GM18909 (cell line): ENCODE data around the gene CRACR2B.

Experiments
- ATAC-seq: cut with Tn5 transposase; IDR thresholded peaks from one replicate; pipeline ENCODE4 v1.9.1; 2021; ENCODE audit warnings: mild to moderate bottlenecking; ENCODE audit not compliant: unreplicated experiment, poor library complexity

Gene CRACR2B

DNA sequence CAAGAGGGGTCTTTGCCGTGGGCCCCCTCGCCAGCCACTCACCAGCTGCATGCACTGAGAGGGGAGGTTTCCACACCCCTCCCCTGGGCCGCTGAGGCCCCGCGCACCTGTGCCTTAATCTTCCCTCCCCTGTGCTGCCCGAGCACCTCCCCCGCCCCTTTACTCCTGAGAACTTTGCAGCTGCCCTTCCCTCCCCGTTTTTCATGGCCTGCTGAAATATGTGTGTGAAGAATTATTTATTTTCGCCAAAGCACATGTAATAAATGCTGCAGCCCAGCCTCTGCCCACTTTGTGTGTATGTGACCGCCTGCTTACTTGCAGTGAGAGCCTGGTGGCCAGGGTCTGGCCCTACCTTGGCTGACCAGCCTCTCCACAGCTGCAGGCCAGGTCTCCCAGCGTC is 2.8 kb upstream of the CRACR2B start:
- no peak for ATAC-seq

DNA sequence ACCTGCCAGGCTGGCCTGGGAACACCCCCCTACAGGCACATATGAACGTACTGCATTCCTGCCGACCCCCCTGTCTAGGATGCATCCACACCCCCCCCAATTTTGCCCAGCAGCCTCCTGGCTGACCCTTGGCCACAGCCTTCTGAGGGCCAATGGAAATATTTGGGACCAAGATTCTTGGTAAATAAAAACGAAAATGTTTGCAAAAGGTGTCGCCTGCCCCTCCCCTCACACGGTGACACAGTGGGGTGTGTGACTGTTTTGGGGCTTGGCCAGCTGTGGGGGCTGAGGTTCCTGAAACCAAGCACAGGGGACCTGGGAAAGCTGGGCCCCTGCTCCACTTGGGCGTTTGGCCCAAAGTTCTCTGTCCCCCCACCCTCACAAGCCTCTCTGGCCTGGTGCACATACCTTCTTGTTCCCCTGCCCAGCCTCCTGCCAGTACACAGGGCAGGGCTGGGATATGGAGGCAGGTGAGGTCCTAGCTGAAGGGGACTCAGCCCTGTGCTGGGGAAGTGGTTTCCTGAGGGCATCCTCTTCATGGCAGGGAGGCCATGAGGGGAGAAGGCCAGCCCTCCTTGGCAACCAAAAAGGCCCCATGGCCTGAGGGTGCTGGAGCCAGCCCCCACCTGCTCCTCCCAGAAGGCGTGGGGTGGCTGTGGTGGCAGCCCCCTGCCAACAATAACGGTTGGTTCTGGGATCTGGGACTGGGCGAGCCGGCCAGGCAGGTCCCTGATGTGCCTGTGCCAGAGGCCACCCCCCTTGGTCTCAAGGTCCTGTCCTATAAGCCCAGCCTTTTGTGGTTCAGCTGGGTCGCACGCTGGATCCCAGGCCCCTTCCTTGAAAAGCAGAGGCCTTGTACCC is 2.1 kb upstream of the CRACR2B start:
- no peak for ATAC-seq

DNA sequence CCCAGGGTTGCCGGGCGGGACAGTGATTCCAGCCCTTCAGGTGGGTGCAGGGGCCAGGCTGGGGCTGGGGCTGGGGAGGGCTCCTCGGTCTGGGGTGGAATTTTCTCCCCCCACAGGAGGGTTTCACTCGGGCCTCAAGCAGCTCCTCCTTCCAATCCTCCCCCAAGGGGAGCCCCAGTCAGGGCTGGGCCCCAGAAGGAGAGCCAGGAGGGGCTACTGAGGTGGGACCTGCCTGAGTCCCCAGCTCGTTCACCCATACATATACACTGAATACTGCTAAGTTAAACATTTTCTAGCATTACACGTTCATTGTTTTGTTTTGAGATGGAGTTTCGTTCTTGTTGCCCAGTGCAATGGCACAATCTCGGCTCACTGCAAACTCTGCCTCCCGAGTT is 1.5 kb upstream of the CRACR2B start:
- no peak for ATAC-seq

DNA sequence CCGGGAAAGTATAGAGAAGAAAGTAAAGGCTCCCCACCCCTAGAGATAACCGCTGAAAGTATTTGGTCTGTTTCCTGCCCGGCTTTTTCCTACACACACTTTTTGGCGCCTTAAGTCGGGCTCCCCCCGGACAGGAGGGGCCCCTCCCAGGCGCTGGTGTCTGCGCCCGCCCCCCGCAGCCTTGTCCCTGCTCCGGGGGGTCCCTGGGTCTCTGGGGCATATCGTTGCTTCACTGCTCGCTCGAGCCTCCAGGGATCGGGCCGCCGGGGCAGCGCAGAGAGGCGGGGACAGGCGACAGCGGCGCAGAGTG is 928 bp upstream of the CRACR2B start:
- ATAC-seq: no peak

DNA sequence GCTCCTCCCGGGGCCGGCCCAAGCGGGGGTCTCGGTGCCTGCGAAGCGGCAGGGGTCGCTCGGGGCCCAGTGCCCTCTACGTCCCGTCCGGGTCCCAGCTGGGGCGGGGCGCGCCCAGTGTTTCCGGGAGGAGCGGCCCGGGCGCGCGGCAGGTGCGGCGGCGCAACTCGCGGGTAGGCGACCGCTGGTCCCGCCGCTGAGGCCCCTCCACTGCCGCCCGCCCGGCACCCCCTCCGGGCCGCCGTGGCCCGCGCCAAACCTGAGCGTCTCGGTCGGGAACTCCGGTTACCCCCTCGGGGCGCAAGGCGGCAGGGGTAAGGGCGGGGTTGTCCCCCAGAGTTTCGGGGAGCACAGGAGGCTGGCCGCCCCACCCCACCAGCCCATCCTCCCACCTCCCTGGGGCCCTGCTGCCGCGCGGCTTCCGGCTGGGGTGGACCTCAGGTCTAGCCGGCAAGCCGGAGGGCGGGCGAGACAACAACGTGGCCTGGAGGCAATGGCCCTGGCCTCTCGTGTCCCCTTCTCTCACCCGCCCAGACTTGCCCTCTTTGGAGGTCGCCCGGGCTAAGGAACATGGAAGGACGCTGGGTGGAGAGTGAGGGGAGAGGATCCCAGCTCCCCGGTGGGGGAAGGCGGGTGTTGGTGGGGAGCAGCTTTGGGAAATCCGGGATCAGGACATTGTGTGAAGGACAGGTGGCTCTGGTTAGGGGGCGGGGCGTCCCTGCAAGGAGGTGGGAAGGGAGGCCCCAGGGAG is 398 bp upstream of the CRACR2B start:
- no peak for ATAC-seq

DNA sequence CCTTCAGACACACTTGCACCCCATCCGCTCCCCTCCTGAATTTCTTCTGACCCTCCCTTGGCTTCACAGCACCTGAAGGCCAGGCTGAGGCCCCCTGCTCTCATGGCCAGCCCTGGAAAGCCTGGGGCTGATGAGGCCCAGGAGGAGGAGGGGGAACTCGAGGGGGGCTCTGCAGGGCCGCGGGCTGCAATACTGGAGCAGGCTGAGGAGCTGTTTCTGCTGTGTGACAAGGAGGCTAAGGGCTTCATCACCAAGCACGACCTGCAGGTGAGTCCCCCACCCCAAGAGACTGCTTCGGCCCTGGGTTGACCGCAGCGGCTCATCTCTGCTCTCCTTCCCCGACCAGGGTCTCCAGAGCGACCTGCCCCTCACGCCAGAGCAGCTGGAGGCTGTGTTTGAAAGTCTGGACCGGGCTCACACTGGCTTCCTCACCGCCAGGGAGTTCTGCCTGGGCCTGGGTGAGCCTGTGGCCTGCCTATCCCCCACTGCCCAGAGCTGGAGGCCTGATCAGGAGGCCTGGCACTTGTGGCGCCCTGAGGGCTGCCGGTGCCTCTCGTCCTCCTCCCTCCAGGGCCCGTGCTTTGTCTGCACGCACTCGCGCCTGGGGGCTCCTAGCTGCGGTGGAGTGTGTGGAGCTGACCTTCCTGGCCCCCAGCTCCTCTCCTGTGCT is 922 bp downstream of the CRACR2B start:
- no peak for ATAC-seq

DNA sequence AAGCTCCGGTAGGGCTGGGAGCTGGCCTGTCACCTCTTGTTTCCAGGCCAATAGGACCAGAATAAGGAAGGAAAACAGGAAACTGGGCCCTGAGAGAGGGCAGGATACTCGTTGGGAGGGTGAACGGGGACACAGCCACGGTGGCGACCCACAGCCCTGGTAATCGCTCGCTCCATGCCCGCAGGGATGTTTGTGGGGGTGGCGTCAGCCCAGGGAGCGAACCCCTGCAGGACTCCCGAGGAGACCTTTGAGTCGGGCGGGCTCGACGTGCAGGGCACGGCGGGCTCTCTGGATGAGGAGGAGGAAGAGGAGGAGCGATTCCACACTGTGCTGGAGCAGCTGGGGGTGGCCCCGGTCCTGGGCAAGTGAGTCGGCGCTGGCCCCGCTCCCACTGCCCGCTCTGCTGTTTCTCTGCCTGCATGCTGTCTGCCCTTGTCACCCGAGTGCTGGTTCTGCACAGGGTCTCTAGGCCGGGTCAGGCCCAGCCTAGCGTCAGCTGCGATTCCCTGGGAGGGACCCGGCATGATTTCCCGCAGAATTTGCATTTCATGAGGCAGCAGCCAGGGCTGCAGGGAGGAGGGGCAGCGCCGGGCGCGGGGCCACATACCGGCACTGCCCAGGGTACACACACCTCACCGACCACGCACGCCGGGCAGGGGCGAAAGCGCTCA is 1.6 kb downstream of the CRACR2B start:
- no peak for ATAC-seq

DNA sequence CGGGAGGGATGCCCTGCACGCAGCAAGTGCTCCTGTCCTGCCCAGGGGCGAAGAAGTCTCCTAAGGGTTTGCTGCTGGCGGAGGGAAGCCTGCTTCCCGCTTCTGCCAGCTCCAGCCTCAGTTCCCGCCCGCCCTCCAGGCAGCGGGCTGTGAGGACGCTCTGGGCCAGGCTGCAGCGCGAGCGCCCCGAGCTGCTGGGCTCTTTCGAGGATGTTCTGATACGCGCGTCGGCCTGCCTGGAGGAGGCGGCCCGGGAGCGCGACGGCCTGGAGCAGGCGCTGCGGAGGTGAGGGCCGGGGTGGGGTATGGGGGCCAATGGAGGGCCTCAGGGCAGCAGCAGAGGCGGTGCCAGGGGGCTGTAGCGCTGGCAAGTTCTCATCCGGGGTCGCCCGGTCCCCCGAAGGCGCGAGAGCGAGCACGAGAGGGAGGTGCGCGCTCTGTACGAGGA is 2.2 kb downstream of the CRACR2B start:
- ATAC-seq: no peak

DNA sequence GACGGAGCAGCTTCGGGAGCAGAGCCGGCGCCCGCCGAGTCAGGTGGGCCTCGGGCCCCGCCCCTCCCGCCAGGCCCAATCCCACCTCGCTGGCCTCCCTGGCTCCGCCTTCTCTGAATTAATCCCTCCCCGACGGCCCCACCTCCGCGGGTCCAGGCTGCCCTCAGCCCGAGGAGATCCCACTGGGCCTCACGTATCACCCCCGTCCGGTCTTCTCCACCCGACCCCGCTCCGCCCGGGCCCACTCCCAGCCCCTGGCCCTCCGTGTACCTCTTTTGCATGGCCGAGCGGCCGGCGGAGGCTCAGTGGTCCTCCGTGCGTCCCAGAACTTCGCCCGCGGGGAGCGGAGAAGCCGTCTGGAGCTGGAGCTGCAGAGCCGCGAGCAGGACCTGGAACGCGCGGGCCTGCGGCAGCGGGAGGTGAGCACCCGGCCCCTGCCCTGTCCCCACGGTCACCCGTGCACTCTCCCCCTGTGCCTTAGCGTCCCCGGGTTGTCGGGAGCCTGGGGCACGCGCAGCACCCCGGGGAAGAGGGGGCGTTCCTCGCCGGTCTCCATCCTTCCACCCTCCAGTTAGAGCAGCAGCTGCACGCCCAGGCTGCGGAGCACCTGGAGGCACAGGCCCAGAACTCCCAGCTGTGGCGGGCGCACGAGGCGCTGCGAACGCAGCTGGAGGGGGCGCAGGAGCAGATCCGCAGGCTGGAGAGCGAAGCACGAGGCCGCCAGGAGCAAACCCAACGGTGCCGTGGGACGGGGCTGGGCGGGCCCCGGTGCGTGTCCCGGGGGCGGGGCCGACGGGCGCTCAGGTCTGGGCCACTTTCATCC is 2.8 kb downstream of the CRACR2B start:
- no peak for ATAC-seq

DNA sequence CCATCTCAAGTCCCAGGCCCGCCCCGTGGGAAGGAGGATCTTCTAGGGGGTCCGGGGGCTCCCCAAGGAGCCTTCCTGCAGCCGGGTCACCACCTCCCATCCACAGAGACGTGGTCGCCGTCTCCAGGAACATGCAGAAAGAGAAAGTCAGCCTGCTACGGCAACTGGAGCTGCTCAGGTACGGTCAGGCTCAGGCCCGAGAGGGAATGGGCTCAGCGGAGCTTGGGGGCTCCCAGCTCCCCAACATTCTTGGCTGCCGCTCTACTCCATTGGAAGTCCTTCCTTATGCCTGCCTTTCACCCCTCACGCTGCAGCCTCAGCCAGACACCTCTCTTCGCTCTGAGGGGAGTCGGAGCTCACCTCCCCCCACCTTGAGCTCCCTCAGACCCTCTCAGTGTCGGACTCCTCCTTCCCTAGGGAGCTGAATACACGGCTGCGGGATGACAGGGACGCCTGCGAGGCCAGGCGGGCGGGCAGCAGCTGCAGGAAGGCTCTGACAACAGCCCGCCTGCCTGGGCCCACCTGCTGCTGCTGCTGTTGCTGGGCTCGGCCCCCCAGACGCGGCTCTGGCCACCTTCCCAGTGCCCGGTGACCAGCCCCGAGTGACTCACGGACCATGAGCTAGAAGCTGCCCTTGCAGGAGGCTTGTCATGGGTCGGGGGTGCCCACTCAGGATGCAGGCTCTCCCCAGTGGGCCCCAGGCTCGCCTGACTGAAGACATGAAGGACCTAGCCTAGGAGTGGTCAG is 3.6 kb downstream of the CRACR2B start:
- no peak for ATAC-seq

DNA sequence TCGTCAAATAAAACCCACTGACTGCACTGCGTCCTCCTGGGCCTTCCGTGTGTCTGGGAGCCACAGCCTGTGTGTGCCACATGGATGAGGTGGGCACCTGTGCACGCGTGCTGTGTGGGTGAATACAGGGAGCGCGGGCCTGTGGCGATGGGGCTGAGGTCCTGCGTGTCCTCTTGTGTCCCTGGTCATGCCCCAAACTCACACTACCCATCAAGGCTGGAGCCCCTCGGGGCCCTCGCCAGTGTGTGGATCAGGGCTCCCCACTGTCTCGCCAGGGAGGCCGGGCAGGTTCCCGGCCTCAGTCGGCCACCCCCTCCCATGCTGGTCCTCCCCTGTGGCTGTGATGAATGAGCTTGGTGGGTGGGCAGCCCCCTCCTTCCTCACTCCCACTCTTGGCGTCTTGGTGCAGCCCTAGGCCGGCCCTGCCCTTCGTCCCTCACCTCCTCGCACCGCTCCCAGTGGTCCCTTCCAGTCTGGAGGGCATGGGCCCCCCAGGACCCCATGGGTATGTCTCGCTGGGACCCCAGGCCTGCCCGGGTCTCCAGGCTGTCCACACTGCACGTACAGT is 4.3 kb downstream of the CRACR2B start:
- no peak for ATAC-seq

DNA sequence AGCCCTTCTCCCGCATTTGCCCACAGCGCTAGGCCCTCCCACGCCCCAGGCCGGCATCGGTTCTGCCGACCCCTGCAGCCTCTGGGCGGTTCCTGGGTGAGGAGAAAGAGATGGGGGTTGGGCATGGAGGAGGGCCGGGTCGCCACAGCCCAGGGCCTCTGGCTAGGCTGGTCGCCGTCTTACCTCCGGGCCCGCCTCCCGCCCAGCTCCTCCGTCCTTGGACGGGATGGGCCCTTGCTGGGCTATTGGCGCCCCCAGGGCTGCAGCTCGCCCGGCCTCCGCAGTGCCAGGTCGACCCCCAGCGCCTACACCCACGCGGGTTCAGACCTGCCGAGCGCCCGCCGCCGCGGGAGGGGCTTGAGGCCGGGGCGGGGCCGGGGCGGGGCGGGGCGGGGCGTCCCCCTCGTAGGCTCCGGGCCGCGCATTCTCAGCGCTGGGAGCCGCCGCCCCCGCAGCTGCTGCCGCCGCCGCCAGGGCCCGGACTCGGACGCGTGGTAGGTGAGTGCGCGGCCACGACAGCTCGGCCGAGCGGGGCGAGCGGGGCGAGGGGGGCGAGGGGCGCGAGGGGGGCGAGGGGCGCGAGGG is 4.9 kb downstream of the CRACR2B start, which contains the start of gene CD151:
Gene CD151, plus strand, starts transcription at position 424 of the 585 bp plus-strand sequence. CDS start 3,118 bp downstream, outside the sequence.
- ATAC-seq: no peak

DNA sequence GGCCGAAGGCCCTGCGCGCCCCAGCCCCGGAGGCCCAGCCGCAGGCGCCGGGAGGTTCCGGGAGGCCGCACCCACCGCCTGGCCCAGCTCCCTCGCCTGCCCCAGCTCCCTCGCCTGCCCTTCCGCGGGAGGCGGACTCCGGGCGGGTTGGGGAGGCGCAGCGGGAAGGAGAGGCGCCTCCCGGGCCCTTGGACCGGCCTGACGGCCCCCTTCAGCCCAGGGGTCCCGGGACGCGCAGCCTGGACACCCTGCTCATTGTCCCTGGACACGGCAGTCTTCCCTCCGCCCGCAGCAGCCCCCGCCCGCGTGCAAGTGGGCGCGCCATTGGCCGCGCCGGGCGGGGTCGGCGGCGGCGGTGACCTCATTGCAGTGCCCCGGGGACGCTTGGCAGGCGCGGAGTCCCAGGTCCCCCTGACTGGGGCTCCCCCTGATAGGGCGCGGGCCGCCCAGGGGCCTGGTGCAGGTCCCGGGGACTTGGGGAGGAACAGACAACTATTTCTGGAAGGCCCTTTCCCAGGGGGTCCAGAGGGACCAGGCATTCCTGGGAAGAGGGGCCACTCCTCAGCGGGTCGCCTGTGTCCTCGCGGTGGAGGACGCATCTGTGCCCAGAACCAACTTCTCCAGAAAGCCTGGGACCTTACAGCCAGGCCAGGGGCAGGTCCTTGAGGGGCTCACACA is 5.5 kb downstream of the CRACR2B start:
- ATAC-seq: no peak

DNA sequence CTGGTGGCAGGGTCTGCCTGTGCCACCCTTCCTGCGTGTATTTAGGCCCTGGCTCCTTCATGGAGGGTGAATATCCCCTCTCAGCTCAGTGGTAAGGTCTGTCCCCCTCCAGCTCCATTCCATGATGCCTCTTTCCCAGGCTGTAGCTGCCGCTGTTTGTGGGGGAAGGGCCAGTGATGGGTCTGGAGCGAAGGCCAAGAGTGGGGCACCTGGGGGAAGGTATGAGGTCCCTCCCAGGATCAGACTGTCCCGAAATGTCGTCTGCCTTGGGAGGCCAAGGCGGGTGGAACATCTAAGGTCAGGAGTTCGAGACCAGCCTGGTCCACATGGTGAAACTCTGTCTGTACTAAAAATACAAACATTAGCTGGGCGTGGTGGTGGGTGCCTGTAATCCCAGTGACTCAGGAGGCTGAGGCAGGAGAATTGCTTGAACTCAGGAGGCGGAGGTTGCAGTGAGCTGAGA is 6.2 kb downstream of the CRACR2B start:
- ATAC-seq: no peak

DNA sequence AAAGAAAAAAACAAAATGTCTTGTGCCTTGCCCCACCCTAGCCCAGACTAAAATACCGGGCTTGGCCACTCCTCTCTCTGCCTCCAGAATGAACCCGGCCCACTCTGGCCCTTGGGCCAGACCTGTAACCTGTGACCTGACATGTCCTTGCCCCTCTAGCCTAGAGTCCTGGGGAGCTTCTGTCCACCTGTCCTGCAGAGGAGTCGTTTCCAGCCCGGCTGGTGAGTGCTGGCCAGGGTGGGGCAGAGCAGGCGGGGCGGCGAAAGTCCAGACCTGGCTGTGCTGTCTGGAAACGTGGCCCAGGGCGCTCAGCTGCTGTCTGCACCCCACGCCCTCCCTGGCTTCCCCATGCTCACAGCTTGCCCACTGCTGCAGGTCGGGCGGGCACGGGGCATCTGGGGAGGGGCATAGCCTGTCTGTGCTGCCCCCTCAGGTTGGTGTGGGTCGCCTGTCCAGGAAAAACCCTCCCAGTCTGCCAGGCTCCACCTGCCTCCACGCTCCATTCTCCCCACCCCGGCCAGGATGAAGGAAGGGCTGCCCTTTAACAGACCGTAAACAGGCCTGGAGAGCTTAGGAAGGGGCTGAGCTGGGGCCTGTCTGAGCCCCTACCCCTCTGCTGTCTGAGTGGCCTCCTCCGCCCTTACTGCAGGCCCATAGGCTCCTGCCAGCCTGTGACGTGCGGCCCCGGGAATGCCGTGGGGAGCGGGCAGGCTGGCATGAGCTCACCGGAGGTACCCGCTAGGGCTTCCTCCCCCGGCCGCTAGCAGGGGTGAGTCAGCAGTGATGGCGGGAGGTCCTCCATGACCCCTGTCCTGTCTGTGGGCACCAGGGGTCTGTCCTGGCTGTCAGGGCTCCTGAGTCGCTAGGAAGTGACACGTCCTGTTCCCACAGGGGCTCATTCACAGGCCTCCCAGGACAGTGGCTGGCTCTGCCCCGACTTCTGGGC is 6.9 kb downstream of the CRACR2B start:
- no peak for ATAC-seq

DNA sequence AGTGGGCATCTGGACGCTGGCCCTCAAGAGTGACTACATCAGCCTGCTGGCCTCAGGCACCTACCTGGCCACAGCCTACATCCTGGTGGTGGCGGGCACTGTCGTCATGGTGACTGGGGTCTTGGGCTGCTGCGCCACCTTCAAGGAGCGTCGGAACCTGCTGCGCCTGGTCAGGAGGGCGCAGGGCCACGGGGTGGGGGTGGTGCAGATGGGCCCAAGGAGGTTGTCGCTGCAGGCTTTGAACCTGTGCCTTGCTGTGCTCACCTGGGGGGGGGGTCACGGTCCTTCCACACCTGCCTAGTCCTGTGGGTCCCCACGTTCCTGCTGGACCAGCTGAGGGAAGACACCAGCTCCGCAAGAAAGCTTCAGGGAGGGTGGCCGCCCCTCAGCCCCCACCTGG is 8.6 kb downstream of the CRACR2B start:
- no peak for ATAC-seq

DNA sequence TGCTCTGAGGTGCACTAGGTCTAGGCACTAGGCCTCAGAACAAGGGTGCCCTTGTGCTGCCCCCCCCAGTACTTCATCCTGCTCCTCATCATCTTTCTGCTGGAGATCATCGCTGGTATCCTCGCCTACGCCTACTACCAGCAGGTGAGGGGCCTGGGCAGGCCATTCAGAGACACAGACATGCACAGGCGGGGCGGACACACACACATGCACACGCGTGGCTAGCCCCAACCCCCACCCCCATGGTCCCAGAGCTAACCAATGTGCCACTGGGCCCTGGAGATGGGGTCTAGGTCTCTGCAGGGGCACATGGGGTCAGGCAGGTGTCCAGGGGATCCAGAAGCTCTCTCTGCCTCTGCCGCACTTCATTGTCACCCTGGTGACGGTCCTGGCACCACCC is 9.0 kb downstream of the CRACR2B start:
- ATAC-seq: no peak
